SJSA1 (cell line): ENCODE results near the gene SETD4. TPM values are rescaled to one million over a fixed set of nuclear protein-coding genes. Genes with fewer than 3 reads are reported as not detected.

ENCODE experiments used
- DNase-seq, 2 experiments: peaks; one replicate each; pipeline ENCODE4 v3.0.0-alpha.2; 2015 to 2020; ENCODE audit warnings: low spot score in 2 of 2, low read depth in 1 of 2
- H3K27ac ChIP-seq: fragments of 250-450 bp; sonication (Bioruptor Pico); 2 replicates; pipeline ENCODE4 v1.5.1; 2020; ENCODE audit warnings: mild to moderate bottlenecking, moderate library complexity
- H3K27me3 ChIP-seq: fragments of 250-450 bp; sonication (Bioruptor Pico); replicated peaks from 2 replicates; pipeline ENCODE4 v1.5.1; 2020; ENCODE audit warnings: mild to moderate bottlenecking, moderate library complexity
- H3K36me3 ChIP-seq: fragments of 250-450 bp; sonication (Bioruptor Pico); 2 replicates; pipeline ENCODE4 v1.5.1; 2020; ENCODE audit warnings: mild to moderate bottlenecking
- H3K4me1 ChIP-seq: fragments of 250-450 bp; sonication (Bioruptor Pico); replicated peaks from 2 replicates; pipeline ENCODE4 v1.6.1; 2021; ENCODE audit warnings: mild to moderate bottlenecking
- H3K4me3 ChIP-seq: fragments of 250-450 bp; sonication (Bioruptor Pico); 2 replicates; pipeline ENCODE4 v1.5.1; 2020; ENCODE audit warnings: mild to moderate bottlenecking
- H3K9me3 ChIP-seq: fragments of 250-450 bp; sonication (Bioruptor Pico); replicated peaks from 2 replicates; pipeline ENCODE4 v1.5.1; 2020; ENCODE audit warnings: mild to moderate bottlenecking
- total RNA-seq: library from RNA; depleted of rRNA; stranded (reverse); fragments of >200 nt; shearing (Covaris generic); gene quantifications from 2 replicates; pipeline ENCODE4 v1.2.3, GENCODE V29; 2014

The SETD4 gene
- total RNA-seq, 1 experiment from 2014 or later: 16.4 TPM

DNA sequence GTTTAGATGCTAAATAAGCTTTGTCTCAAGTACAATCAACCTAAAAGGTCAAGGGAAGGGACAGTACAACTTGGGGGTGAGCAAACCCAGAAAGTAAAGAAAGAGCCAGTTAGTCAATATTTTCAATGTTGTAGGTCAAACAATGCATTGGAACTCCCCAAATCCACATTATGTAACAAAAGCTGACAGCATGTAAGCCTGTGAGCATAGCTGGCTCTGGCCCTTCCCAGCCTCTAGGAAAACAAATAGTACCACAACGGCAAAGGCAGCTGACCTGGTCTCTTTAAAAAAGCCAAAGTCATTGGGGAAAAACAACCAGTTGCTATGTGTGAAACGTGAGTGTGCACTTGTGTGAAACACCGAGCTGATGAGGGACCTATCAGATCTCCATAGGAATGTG is 12.9 kb upstream of the SETD4 start:
- Histone ChIP-seq H3K9me3 (peaks cover 7% of the 10 kb centered on the region), H3K4me3 (no peak overlapping the region), H3K27ac (no peak overlapping the region), H3K4me1 (peaks cover 13% of the 10 kb centered on the region), H3K27me3 (no peaks in the 10 kb centered on the region), H3K36me3 (peaks cover 32% of the 10 kb centered on the region)
- DNase-seq: no peak

- Histone ChIP-seq H3K4me3 (no peak overlapping the region), H3K36me3 (peaks cover 32% of the 10 kb centered on the region), H3K27ac (no peak overlapping the region), H3K27me3 (no peaks in the 10 kb centered on the region), H3K9me3 (peaks cover 10% of the 10 kb centered on the region), H3K4me1 (peaks cover 13% of the 10 kb centered on the region)
- no peak for DNase-seq
Observed at GRCh38 chr21:36072453-36073162, 12.3 kb upstream of the SETD4 start.

GRCh38 chr21:36070999-36071398 is 10.7 kb upstream of the SETD4 start:
- peaks cover 13% of the 10 kb centered on the region for H3K4me1 ChIP-seq
- H3K36me3 ChIP-seq: peaks cover 32% of the 10 kb centered on the region
- DNase-seq: no peak
- peaks cover 10% of the 10 kb centered on the region for H3K9me3 ChIP-seq
- no peak overlapping the region for H3K27ac ChIP-seq
- no peaks in the 10 kb centered on the region for H3K27me3 ChIP-seq
- no peak overlapping the region for H3K4me3 ChIP-seq

DNA sequence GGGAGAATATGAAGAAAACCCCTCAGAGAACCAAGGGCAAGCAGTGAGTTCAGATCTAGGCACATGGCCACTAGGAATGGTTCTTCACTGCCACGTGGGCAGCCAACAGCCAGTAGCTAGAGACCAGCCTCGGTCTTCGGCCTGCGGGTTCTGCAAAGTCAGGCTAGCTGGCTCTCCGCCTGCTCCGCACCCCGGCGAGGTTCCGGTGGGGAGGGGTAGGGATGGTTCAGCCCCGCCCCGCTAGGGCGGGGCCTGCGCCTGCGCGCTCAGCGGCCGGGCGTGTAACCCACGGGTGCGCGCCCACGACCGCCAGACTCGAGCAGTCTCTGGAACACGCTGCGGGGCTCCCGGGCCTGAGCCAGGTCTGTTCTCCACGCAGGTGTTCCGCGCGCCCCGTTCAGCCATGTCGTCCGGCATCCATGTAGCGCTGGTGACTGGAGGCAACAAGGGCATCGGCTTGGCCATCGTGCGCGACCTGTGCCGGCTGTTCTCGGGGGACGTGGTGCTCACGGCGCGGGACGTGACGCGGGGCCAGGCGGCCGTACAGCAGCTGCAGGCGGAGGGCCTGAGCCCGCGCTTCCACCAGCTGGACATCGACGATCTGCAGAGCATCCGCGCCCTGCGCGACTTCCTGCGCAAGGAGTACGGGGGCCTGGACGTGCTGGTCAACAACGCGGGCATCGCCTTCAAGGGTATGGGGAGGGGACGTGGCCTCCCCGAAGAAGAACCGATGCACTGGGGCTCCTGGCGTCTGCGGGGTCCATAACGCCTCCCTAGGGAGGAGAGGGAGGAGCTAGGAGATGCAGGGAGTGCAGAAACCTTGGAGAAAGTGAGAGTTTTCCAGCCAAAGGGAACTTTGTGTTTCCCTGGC is 9.6 kb upstream of the SETD4 start, which contains the start of gene CBR1:
TSS of gene CBR1 (plus strand) at position 312 of the 871 bp plus-strand sequence. CDS start at position 404, 92 bp downstream.
- H3K27me3 ChIP-seq: no peaks in the 10 kb centered on the region
- H3K4me1 ChIP-seq: peaks cover 18% of the 10 kb centered on the region
- peak within 1 kb of the TSS; percentile 72 for H3K4me3 ChIP-seq
- peak; percentile 81 to 95 for DNase-seq
- peaks cover 32% of the 10 kb centered on the region for H3K36me3 ChIP-seq
- peaks cover 10% of the 10 kb centered on the region for H3K9me3 ChIP-seq
- peak within 1 kb of the TSS; percentile 65 for H3K27ac ChIP-seq

GRCh38 chr21:36068748-36069398 is 8.5 kb upstream of the SETD4 start:
- Histone ChIP-seq H3K27ac (peak overlapping the region; percentile 65; the same call in 1 of the 2 replicates), H3K36me3 (peaks cover 30% of the 10 kb centered on the region), H3K9me3 (peaks cover 10% of the 10 kb centered on the region), H3K4me1 (peaks cover 18% of the 10 kb centered on the region), H3K27me3 (no peaks in the 10 kb centered on the region), H3K4me3 (no peak overlapping the region)
- no peak for DNase-seq

DNA sequence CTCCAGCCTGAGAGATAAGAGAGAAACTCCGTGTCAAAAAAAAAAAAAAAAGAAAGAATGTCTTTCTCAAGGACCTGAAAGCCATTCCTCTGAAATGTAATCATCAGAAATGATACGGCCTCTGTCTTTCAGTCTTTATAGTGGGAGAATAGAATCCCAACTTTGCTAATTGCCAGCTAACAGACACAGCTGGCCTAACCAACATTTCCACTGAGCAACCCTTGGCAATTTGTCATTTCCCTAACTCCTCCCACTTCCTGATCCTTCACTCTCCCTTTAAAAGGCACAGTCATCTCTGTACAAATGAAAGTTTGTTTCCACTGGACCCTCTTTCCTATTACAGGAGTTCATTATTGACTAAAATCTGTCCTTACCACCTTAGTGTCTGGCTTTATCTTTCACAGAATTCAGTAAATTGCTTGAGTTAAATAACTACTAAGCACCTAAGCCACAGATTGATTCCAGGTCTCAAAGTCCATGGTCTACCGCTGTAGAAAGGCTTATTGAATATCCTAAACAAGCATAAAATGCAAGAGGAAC is 5.2 kb upstream of the SETD4 start:
- peak in 1 of 2 experiments; percentile 15 for DNase-seq
- no peaks in the 10 kb centered on the region for H3K27me3 ChIP-seq
- H3K36me3 ChIP-seq: 0 out of 2 replicates have a peak, but pooled peaks cover 4% of the 10 kb centered on the region
- H3K9me3 ChIP-seq: peaks cover 10% of the 10 kb centered on the region
- no peak overlapping the region for H3K4me3 ChIP-seq
- H3K27ac ChIP-seq: no peak overlapping the region
- H3K4me1 ChIP-seq: peaks cover 23% of the 10 kb centered on the region

GRCh38 chr21:36064085-36064460 is 3.7 kb upstream of the SETD4 start:
- Histone ChIP-seq H3K27me3 (no peaks in the 10 kb centered on the region), H3K9me3 (peaks cover 8% of the 10 kb centered on the region), H3K4me1 (peaks cover 13% of the 10 kb centered on the region), H3K36me3 (no peaks in the 10 kb centered on the region; the same call in 1 of the 2 replicates), H3K4me3 (no peak overlapping the region), H3K27ac (no peak overlapping the region)
- DNase-seq: no peak

DNA sequence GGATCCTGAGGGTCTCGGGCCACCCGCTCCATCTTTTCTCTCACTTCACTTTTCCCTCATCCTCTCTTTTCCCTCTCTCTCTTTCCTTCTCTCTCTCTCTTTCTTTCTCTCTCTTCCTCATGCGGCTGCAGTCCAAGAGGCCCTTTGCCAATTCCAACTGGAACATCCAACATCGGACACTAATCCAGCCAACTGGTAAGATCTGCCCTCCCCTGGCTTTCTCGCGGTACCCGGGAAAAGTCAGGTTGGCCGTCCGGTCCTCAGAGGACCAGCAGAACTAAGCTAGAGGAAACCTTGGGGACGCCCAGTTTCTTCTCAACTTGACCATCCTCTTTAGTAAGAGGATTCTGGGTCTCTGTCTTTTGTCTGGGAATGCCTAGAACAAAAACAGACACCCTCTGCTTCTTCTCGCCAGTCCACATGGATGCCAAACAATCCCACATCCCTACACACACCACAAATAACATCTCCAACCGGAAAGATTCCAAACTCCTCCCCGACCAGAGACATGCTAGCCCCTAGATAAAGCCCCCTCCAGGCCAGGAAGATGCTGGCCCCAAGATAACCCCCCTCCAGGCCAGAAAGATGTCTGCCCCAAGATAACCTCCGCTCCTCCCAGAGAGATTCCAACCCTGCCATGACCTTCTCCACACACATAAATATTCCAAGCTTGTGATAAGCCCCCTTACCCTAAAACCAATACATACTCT is 3.2 kb upstream of the SETD4 start:
- Histone ChIP-seq H3K27ac (no peak overlapping the region), H3K4me1 (peaks cover 16% of the 10 kb centered on the region), H3K4me3 (no peak overlapping the region), H3K36me3 (peaks cover 5% of the 10 kb centered on the region), H3K9me3 (peaks cover 3% of the 10 kb centered on the region; the same call in 1 of the 2 replicates), H3K27me3 (no peaks in the 10 kb centered on the region)
- no peak for DNase-seq

GRCh38 chr21:36061445-36061844 is 1.1 kb upstream of the SETD4 start:
- Histone ChIP-seq H3K27ac (no peak overlapping the region), H3K27me3 (no peaks in the 10 kb centered on the region), H3K36me3 (peaks cover 24% of the 10 kb centered on the region), H3K4me3 (no peak overlapping the region), H3K9me3 (no peaks in the 10 kb centered on the region), H3K4me1 (peaks cover 16% of the 10 kb centered on the region)
- DNase-seq: no peak

- no peaks in the 10 kb centered on the region for H3K27me3 ChIP-seq
- H3K4me1 ChIP-seq: peaks cover 12% of the 10 kb centered on the region; the same call in 1 of the 2 replicates
- H3K9me3 ChIP-seq: no peaks in the 10 kb centered on the region
- peak overlapping the region; percentile 59 for H3K4me3 ChIP-seq
- peak overlapping the region; percentile 81 for H3K27ac ChIP-seq
- DNase-seq: peak in 1 of 2 experiments; percentile 57
- peaks cover 41% of the 10 kb centered on the region for H3K36me3 ChIP-seq
Observed at GRCh38 chr21:36059823-36060158, 535 bp downstream of the SETD4 start.

GRCh38 chr21:36055551-36055950 is 4.8 kb downstream of the SETD4 start:
- H3K4me1 ChIP-seq: peaks cover 6% of the 10 kb centered on the region; the same call in 1 of the 2 replicates
- no peak overlapping the region for H3K4me3 ChIP-seq
- H3K27me3 ChIP-seq: no peaks in the 10 kb centered on the region
- peaks cover 66% of the 10 kb centered on the region for H3K36me3 ChIP-seq
- H3K9me3 ChIP-seq: no peaks in the 10 kb centered on the region
- H3K27ac ChIP-seq: no peak overlapping the region
- no peak for DNase-seq

DNA sequence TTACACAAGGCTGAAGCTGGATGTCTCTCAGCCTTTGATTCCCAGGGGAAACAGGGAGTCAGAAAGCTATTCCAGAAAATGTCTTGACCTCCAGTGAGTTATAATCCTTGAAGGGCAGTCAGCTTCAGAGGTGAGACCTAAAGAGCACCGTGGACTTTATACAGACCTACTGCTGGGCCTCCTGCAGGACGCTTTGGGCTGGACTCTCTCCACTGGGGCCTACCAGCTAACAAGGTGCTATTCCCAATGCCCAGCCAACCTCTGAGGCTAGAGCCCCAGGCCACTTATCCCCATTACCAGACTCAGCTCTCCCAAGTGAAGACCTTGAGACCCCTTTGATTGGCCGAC is 6.6 kb downstream of the SETD4 start:
- Histone ChIP-seq H3K4me3 (no peak overlapping the region), H3K27ac (no peak overlapping the region), H3K9me3 (no peaks in the 10 kb centered on the region), H3K36me3 (peaks cover 81% of the 10 kb centered on the region), H3K27me3 (no peaks in the 10 kb centered on the region), H3K4me1 (no peaks in the 10 kb centered on the region)
- no peak for DNase-seq
